Tibial nerve (tissue), 3 donors: ENCODE results near the gene LZTR1.

Experiments used
- POLR2A ChIP-seq, 2 donors: fragments of 450-650 bp; IDR thresholded peaks; one replicate each; pipeline ENCODE4 v1.6.1; 2017; ENCODE audit warnings: antibody characterized with exemption in 2 of 2, mild to moderate bottlenecking in 2 of 2, moderate library complexity in 2 of 2
- TF ChIP-seq, protein P1 (sequence below), 5 experiments: fragments of 200-600 bp in 3 of 5; fragments of 450-650 bp in 2 of 5; sonication (generic) in 3 of 5; IDR thresholded peaks; one replicate each; pipeline ENCODE4 v1.5.1; 2016 to 2019; ENCODE audit warnings: antibody characterized with exemption in 5 of 5, mild to moderate bottlenecking in 3 of 5, moderate library complexity in 2 of 5

DNA sequence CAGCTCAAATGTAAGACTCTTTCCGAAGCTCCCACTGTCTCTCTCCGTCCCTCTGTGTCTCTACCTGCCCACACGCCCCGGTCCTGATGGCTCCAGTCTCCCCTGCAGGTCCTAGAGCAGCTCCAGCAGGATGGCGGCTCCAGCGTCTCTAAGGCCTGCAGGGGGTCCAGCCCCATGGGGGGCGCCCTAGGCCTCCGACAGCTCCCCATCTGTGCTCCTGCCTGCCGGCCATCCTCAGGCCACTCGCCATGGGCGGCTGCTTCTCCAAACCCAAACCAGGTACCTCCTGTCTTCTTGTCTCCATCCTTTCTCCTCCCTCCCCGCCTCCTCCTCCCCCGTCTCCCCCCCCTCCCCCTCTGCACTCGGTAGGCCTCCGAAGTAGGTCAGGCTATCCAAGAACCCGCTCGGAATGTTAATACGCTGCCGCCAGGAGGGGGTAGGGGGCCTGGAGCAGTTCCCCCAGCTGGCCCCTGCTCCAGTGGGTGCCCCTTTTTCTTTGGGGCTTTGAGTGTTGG, 14.3 kb upstream of the LZTR1 start:
- TF ChIP-seq, protein P1, sequence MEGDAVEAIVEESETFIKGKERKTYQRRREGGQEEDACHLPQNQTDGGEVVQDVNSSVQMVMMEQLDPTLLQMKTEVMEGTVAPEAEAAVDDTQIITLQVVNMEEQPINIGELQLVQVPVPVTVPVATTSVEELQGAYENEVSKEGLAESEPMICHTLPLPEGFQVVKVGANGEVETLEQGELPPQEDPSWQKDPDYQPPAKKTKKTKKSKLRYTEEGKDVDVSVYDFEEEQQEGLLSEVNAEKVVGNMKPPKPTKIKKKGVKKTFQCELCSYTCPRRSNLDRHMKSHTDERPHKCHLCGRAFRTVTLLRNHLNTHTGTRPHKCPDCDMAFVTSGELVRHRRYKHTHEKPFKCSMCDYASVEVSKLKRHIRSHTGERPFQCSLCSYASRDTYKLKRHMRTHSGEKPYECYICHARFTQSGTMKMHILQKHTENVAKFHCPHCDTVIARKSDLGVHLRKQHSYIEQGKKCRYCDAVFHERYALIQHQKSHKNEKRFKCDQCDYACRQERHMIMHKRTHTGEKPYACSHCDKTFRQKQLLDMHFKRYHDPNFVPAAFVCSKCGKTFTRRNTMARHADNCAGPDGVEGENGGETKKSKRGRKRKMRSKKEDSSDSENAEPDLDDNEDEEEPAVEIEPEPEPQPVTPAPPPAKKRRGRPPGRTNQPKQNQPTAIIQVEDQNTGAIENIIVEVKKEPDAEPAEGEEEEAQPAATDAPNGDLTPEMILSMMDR (IDR thresholded peaks at IDR 0.05): no peak
- no peak for TF ChIP-seq POLR2A (IDR thresholded peaks at IDR 0.05)
